Esophagus muscularis mucosa (tissue), 4 donors: Measurements from ENCODE around the gene GAL. TPM values are rescaled to one million over a fixed set of nuclear protein-coding genes. Genes with fewer than 3 reads are reported as not detected.

Experiments used
- DNase-seq: peaks from one replicate; pipeline ENCODE4 v3.0.0-alpha.2; 2017; ENCODE audit errors: extremely low spot score
- H3K27ac ChIP-seq, 4 donors: fragments of 200-600 bp; sonication (generic); replicated peaks in 1 of 4; 1 replicate in 3 of 4; 2 replicates in 1 of 4; pipeline ENCODE4 v1.5.1; 2016 to 2019; ENCODE audit warnings: mild to moderate bottlenecking in 1 of 4
- H3K27me3 ChIP-seq, 4 donors: fragments of 200-600 bp; sonication (generic); one replicate each; pipeline versions ENCODE4 v1.5.1 to v1.6.0; 2016 to 2019
- H3K36me3 ChIP-seq, 4 donors: fragments of 200-600 bp; sonication (generic); one replicate each; pipeline ENCODE4 v1.5.1; 2016 to 2019
- H3K4me1 ChIP-seq, 4 donors: fragments of 200-600 bp; sonication (generic); one replicate each; pipeline ENCODE4 v1.5.1; 2016 to 2019
- H3K4me3 ChIP-seq, 4 donors: fragments of 200-600 bp; sonication (generic); 1 replicate in 2 of 4; 2 replicates in 2 of 4; pipeline ENCODE4 v1.5.1; 2016 to 2019; ENCODE audit warnings: mild to moderate bottlenecking in 4 of 4, moderate library complexity in 1 of 4
- H3K9me3 ChIP-seq, 4 donors: fragments of 200-600 bp; sonication (generic); 1 replicate in 3 of 4; 2 replicates in 1 of 4; pipeline ENCODE4 v1.5.1; 2016 to 2019
- EP300 ChIP-seq: sonication (generic); formaldehyde crosslinking; IDR thresholded peaks from one replicate; pipeline ENCODE4 v1.6.1; 2017; ENCODE audit warnings: antibody characterized with exemption
- POLR2A ChIP-seq: fragments of 450-650 bp; IDR thresholded peaks from one replicate; pipeline ENCODE4 v1.6.1; 2017; ENCODE audit warnings: antibody characterized with exemption, moderate library complexity, mild to moderate bottlenecking, low read depth
- POLR2AphosphoS5 ChIP-seq, 2 donors: sonication (generic); formaldehyde crosslinking; IDR thresholded peaks; one replicate each; pipeline ENCODE4 v1.6.1; 2017; ENCODE audit warnings: antibody characterized with exemption in 2 of 2
- WGBS: methylation state at CpG from one replicate; pipeline ENCODE4 v1.1.5; 2018; 5-methylcytosine and 5-hydroxymethylcytosine counted together
- intact Hi-C: fragments of 100-400 bp; cut with DNase I; formaldehyde crosslinking; loops from one replicate; pipeline ENCODE4 v1.15.1; 2023
- total RNA-seq, 4 donors: library from RNA; depleted of rRNA; stranded (reverse); fragments of >200 nt; gene quantifications; one replicate each; pipeline versions ENCODE4 v1.1.0 to v1.2.1, GENCODE V29; 2016
- TF ChIP-seq, protein P1 (sequence below), 3 experiments: fragments of 200-600 bp in 2 of 3; fragments of 450-650 bp in 1 of 3; sonication (generic) in 2 of 3; IDR thresholded peaks; one replicate each; pipeline ENCODE4 v1.5.1; 2017 to 2019; ENCODE audit warnings: antibody characterized with exemption in 3 of 3, mild to moderate bottlenecking in 2 of 3, moderate library complexity in 1 of 3

The GAL gene
- total RNA-seq, 4 donors from 2014 or later: 6.0 to 10.2 (median 8.1) TPM; not detected in 1

DNA sequence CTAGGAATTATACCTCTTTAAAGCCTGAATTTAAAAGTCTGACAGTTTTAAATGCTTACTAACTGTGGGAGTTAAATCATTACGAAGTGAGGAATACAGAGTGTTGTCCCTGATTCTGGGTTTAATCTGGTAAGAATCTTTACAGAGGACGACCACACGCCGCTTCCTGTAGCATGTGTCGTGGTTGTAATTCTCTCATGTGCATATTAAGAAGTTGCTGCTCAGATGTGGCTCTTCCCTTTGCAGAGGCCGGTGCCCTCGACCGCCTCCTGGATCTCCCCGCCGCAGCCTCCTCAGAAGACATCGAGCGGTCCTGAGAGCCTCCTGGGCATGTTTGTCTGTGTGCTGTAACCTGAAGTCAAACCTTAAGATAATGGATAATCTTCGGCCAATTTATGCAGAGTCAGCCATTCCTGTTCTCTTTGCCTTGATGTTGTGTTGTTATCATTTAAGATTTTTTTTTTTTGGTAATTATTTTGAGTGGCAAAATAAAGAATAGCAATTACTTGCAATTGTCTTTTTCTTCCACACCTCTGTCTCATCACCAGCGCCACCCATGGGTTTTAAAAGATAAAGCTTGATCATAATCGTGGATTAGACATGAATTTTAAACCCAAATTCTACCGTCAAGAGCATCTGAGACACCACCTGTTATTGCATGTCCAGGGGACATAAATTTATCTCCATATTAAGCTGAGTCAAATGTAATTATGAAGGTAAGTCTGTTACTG lies 6.5 kb downstream of the GAL start:
- Histone ChIP-seq H3K27me3 (peaks cover 0 to 73% (median 7%) of the 10 kb centered on the region in 4 donors), H3K27ac (no peak overlapping the region), H3K4me1 (no peaks in the 10 kb centered on the region), H3K9me3 (peaks cover 0 to 1% (median 0%) of the 10 kb centered on the region in 4 donors), H3K4me3 (no peak overlapping the region), H3K36me3 (no peaks in the 10 kb centered on the region)
- 77% methylated on average over 16 of the region's 16 CpGs for WGBS
- TF ChIP-seq POLR2AphosphoS5 (IDR thresholded peaks at IDR 0.05) (no peak), EP300 (no peak), POLR2A (no peak)
- TF ChIP-seq, protein P1, sequence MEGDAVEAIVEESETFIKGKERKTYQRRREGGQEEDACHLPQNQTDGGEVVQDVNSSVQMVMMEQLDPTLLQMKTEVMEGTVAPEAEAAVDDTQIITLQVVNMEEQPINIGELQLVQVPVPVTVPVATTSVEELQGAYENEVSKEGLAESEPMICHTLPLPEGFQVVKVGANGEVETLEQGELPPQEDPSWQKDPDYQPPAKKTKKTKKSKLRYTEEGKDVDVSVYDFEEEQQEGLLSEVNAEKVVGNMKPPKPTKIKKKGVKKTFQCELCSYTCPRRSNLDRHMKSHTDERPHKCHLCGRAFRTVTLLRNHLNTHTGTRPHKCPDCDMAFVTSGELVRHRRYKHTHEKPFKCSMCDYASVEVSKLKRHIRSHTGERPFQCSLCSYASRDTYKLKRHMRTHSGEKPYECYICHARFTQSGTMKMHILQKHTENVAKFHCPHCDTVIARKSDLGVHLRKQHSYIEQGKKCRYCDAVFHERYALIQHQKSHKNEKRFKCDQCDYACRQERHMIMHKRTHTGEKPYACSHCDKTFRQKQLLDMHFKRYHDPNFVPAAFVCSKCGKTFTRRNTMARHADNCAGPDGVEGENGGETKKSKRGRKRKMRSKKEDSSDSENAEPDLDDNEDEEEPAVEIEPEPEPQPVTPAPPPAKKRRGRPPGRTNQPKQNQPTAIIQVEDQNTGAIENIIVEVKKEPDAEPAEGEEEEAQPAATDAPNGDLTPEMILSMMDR (IDR thresholded peaks at IDR 0.05): no peak
- intact Hi-C loops: no loop called here
- DNase-seq: no peak

GRCh38 chr11:68691402-68691784 lies 7.0 kb downstream of the GAL start:
- 86% methylated on average over 9 of the region's 9 CpGs for WGBS
- peaks cover 0 to 67% (median 3%) of the 10 kb centered on the region in 4 donors for H3K27me3 ChIP-seq
- DNase-seq: no peak

GRCh38 chr11:68692115-68692514 lies 7.8 kb downstream of the GAL start:
- no peak for DNase-seq
- Histone ChIP-seq H3K4me3 (no peak overlapping the region), H3K27me3 (peaks cover 0 to 60% (median 3%) of the 10 kb centered on the region in 4 donors), H3K9me3 (peaks cover 0 to 10% (median 2%) of the 10 kb centered on the region in 4 donors), H3K36me3 (no peaks in the 10 kb centered on the region), H3K4me1 (no peaks in the 10 kb centered on the region), H3K27ac (no peak overlapping the region)
- TF ChIP-seq POLR2AphosphoS5 (IDR thresholded peaks at IDR 0.05) (no peak), EP300 (no peak), POLR2A (no peak)
- TF ChIP-seq, protein P1 (IDR thresholded peaks at IDR 0.05): no peak
- 86% methylated on average over 10 of the region's 10 CpGs for WGBS
- intact Hi-C loops: no loop called here

More at GRCh38 chr11:68691402-68691784, 7.0 kb downstream of the GAL start:
- intact Hi-C loops: no loop called here
- Histone ChIP-seq H3K27ac (no peak overlapping the region), H3K36me3 (no peaks in the 10 kb centered on the region), H3K4me1 (no peaks in the 10 kb centered on the region), H3K9me3 (peaks cover 0 to 5% (median 0%) of the 10 kb centered on the region in 4 donors), H3K4me3 (no peak overlapping the region)
- TF ChIP-seq POLR2A (no peak), POLR2AphosphoS5 (IDR thresholded peaks at IDR 0.05) (no peak), EP300 (no peak)
- TF ChIP-seq, protein P1 (IDR thresholded peaks at IDR 0.05): no peak

DNA sequence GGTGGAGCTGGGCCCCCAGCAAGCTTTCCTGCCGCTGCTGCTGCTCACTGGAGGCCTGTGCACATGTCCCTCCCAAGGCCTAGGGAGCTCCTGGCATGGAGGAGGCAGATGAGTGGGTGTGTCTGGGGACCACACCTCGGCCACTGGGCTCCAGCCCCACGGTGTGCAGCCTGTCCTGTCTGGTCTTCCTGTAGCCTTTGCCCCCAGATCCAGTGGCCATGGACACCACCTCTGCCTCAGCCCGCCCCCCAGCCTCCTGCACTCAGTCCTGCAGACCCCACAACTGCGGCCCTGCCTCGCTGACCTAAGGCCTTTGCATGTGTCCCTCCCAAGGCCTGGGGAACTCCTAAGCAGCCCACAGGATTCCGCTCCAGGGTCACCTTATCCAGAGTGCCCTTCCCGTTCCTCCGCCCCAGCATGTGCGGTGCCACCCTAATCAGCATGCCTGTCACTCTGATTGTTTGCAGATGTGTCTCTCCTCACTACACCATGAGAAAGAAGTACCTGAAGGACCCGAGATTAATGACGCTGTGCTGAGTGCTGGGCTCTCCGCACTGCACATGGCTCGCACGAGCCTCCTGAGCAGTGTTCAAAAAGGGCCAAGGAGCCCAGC lies 8.6 kb downstream of the GAL start:
- DNase-seq: no peak
- Histone ChIP-seq H3K27ac (no peak overlapping the region), H3K36me3 (no peaks in the 10 kb centered on the region), H3K4me1 (no peaks in the 10 kb centered on the region), H3K27me3 (peaks cover 0 to 51% (median 3%) of the 10 kb centered on the region in 4 donors), H3K9me3 (peaks cover 0 to 14% (median 6%) of the 10 kb centered on the region in 4 donors), H3K4me3 (no peak overlapping the region)
- intact Hi-C loops: no loop called here
- WGBS: 78% methylated on average over 13 of the region's 15 CpGs
- TF ChIP-seq POLR2A (no peak), EP300 (no peak), POLR2AphosphoS5 (IDR thresholded peaks at IDR 0.05) (no peak)
- TF ChIP-seq, protein P1 (IDR thresholded peaks at IDR 0.05): no peak
